ENCODE data around the gene RDH11.
"Not testable (repeated sequence)": the region's sequence is repeated elsewhere in the genome, so short reads cannot be mapped to it uniquely, and the experiment has no call there.

Gene RDH11

DNA sequence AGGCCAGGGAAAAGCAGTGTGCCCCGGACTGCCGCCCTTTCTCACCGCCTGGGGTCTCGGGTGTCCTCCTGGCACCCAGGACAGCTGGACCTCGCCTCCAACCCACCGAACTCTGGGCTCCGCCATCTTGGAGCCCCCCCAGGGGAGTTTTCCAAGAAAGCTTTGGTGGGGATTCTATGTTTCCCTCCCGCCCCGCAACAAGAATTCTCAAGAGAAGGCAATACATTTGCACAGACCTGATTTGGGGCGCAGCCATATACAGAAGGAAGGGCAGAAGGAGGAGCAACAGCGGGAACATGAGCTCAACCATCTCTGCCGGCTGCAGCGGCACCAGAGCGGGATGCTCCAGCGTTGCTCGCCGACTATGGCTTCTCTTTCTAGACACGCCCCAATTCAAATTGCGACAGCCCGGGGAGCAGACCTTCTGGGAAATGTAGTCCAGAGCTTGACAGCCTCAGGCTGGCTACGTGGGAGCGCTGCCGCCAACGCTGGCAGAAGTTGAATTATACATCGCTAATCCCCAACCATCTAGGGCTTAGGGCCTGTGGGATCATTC is at the start of gene RDH11:
Gene RDH11 (minus strand): TSS at position 371 of the 556 bp plus-strand sequence. CDS start 61 bp downstream, at position 310.
- DNase-seq (ENCODE audit: low spot score): peak; percentile 78

GRCh38 chr14:67744046-67744445 is 48.5 kb upstream of the RDH11 start:
- DNase-seq (ENCODE audit: low spot score): no peak

GRCh38 chr14:67738740-67739504 is 43.4 kb upstream of the RDH11 start:
- DNase-seq (ENCODE audit: low spot score): no peak

DNA sequence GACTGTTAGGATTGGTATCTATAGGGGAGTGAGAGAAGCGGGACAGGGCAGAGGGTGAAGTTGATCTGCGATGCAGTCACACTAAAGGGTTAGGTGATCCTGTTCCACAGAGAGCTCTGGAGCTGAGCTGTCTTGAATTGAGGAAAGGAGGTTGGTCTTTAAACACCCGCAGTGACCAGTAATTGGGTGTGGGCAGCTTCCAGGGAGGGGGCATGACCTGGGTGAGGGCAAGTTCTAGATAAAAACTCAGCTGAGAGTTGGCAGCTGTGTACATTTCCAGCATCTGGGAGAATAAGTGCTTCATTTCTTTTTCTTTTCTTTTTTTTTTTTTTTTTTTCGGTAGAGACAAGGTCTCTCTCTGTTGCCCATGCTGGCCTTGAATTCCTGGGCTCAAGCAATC is 41.2 kb upstream of the RDH11 start:
- no peak for DNase-seq (ENCODE audit: low spot score)

DNA sequence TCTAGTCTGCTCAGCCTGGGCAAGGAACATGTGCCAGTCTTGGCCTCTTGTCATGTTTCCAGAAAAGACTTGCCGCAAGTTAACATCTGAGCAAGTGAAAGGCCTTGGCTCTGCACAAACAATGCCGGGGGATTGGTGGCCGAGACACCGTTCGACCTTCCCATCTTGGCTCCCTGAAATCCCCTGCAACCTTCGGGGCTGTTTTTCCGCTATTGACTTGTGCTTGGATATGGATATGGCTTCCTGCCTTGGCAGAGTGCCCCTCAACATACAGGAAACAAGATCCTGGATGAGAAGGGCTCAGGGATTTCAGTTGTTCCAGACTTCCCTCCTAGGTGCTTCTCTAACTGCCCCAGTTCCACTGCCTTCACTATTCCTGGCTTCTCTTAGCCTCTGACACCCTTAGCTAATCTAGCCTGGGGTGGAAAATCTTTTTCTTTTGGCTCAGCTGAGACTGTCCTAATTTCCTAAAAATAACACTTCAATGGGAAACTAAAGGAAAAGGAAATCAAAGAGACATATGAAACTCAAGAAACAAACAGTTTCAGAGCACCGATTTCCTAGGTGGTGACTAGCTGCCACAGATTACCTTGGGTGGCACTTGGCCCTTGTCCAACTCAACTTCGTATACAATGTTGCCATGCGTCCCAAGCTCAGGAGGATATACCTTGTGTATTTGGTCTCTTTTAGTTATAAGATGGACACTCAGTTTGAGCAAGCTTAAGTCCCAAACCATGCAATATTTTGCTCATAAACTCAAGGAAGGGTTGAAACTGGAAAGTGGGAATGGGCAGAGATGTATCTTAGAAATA is 40.0 kb upstream of the RDH11 start:
- DNase-seq (ENCODE audit: low spot score): peak; percentile 12

GRCh38 chr14:67734675-67735074 is 39.1 kb upstream of the RDH11 start:
- peak; percentile 61 for DNase-seq (ENCODE audit: low spot score)

DNA sequence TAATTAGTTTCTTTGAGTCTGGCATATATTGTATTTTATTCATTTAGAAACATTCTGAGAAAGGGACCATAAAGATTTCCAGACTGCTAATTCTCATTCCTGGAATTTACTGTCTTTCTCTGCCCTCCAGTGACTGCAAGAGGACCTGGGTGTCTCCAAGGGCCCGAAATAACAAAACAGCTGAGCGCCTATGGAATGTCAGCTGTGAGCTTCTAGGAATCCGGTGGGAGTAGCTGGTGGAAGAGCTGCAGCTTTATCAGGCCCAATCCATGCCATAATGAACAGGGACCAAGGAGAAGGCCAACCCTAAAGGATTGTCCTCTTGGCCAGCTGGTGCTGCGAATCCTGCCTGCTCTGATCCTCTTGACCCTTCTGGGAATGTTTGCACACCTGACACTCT is 38.1 kb upstream of the RDH11 start:
- DNase-seq (ENCODE audit: low spot score): no peak

GRCh38 chr14:67729072-67729885 is 33.7 kb upstream of the RDH11 start:
- DNase-seq (ENCODE audit: low spot score): no peak

- no peak for DNase-seq (ENCODE audit: low spot score)
These were observed 32.7 kb upstream of the RDH11 start for GRCh38 chr14:67728258-67728657.

DNA sequence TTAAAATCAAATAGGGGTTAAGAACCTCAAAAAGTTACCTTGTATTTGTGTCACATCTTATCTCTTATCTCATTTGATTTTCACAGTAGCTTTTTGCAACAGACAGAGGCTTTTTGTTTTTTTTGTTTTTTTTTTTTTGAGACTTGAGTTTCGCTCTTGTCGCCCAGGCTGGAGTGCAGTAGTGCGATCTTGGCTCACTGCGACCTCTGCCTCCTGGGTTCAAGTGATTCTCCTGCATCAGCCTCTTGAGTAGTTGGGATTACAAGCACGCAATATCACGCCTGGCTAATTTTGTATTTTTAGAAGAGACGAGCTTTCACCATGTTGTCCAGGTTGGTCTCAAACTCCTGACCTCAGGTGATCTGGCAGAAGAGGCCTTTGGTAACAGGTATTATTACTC is 31.8 kb upstream of the RDH11 start:
- no peak for DNase-seq (ENCODE audit: low spot score)

DNA sequence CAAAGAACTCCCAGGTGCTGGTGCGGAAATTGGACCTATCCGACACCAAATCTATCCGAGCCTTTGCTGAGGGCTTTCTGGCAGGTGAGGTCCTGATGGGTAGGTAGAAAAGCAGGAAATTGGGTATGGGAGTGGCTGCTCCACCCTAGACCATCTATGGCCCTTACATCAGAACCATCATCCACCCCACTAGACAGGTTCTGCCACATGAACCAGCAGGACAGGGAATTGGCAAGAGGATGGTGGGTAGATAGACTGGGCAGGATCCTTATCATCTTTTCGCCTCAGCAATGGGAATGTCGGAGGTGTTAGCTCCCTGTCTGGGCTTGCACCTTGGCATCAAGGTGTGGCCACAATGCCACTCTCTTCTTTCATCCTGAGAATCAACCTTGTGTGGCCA is 29.6 kb upstream of the RDH11 start:
- no peak for DNase-seq (ENCODE audit: low spot score)

DNA sequence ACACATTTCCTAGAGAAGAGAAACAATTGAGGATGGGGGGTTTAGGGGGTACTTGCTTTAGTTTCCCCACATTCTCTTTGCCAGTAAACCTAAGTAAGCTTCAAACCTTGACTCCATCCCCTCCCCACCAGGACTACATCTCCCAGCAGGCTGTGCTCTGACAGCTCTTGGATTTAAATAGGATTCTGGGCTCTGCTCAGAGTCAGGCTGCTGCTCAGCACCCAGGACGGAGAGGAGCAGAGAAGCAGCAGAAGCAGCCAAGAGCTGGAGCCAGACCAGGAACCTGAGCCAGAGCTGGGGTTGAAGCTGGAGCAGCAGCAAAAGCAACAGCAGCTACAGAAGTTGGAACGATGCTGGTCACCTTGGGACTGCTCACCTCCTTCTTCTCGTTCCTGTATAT is 26.7 kb upstream of the RDH11 start:
- no peak for DNase-seq (ENCODE audit: low spot score)

DNA sequence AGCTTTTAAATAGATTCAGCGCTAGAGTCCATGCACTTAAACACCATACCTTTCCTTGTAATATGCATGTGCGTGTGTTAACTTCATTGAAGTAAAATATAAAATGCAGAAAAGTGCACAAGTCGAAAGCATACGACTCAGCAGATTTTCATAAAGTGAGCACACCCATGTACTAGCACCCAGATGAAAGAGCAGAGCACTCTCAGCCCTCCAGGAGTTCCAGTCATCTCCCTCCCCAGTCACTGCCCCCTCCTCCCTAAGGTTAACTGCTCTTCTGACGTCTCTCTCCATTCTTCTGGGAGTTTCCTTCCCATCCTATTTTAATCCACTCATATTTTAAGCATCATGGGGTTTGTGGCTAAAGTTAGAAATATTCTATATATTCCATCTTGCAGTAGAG is 26.3 kb upstream of the RDH11 start:
- no peak for DNase-seq (ENCODE audit: low spot score)

DNA sequence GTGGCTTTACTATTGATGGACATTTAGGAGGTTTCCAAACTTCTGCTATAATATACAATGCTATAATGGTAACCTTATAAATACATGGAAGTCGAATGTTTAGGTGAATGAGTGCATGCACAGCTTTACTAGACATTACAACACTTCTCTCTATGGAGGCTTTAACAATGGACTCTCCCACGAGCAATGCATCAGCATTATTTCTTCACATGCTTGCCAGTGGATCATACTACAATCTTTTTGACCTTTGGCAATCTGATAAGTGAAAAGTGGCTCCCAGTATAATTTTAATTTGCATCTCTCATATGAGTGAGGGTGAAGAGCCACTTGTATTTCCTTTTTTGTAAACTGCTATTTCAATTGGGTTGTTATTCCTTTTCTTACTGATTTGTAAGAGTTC is 24.3 kb upstream of the RDH11 start:
- no peak for DNase-seq (ENCODE audit: low spot score)

- not testable (repeated sequence) for DNase-seq (ENCODE audit: low spot score)
These were observed 23.8 kb upstream of the RDH11 start for GRCh38 chr14:67719385-67719784.

DNA sequence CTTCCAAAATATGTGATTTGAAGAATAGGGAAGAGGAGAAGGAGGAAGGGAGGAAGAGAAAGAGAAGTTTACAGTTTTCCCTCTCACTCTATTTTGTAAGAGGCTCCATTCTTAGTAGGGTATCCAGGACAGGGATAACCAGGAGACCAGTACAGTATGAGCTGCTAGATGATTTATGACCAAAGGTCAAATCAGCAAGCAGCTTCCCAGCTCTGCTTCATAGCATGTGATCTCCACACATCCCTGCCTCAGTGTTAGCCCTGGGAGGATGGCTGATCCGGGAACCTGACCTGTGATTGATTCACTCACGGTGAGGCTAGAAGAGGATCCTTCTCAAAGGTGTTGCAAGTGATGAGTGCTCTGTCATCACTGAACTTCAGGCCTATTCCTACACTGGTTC is 22.7 kb upstream of the RDH11 start:
- no peak for DNase-seq (ENCODE audit: low spot score)

DNA sequence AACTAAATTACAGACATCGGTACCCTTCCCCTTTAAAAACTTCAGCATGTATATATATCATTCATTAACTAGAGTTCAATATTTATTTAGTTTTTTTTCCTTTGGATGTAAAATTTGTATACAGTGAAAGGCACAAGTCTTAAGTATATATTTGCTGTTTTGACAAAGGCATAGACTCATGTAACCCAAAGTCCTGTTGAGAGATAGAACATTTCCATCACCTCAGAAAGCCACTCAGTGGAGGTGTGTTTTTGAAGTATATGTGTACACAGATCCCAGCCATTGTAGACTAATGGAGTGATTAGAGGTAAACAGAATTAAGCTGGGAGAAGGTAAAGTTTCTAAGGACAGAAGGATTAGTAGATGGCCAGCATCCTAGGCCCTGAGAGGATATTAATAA is 21.5 kb upstream of the RDH11 start:
- no peak for DNase-seq (ENCODE audit: low spot score)

- DNase-seq (ENCODE audit: low spot score): no peak
These were observed 14.6 kb upstream of the RDH11 start for GRCh38 chr14:67710209-67710608.

GRCh38 chr14:67709796-67710195 is 14.2 kb upstream of the RDH11 start:
- DNase-seq (ENCODE audit: low spot score): not testable (repeated sequence)

- not testable (repeated sequence) for DNase-seq (ENCODE audit: low spot score)
These were observed 13.8 kb upstream of the RDH11 start for GRCh38 chr14:67709346-67709745.

DNA sequence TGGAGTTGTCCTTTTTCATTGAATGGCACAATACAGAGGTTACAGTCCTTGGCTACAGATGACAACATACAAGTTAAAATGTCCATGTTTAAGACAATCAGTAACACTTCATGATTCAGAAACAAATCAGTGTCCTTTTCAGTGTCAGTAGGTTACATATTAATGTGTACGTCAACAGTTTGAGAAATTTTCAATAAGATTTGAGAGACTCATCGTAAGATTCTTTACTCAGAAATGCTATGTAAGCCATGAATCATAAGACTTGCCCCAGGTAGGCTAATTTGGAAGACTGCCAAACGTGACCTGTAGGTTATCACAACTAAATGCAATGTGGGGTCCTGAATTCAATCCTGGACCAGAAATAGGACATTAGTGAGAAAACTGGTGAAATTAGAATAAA is 9.6 kb upstream of the RDH11 start:
- no peak for DNase-seq (ENCODE audit: low spot score)

DNA sequence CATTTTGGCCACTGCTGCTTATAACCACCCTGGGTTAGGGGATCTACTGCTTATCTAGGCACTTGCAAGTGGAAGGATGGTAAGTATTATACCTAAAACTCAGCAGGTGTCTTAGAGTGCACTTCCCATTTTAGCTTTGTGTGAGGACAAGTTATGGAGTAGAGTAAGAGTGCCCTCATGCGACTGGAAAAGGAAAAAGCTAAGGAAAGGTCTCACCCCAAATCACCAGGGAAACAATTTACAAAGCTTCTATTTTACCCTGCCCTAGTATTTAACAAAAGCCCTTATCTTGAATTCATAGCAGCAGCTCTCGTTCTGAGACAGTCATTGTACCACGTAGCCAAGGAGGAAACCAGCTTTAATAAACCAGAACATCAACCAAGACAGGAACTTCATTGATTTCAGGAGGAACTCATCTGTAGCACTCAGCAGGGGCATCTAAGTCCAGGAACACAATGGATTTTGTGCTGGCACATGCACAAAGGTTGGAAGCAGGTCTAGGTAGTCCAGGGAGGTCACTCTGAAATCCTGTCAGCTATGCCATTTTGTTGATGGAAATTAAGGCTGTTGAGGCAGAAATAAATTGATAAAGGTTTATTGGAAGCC is 9.0 kb upstream of the RDH11 start:
- peak; percentile 39 for DNase-seq (ENCODE audit: low spot score)

Data from kidney capillary endothelial cell (primary cell).